ENCODE measurements around the gene TNKS1BP1.

TNKS1BP1 gene

GRCh38 chr11:57349491-57350274, 24.9 kb upstream of the TNKS1BP1 start:
- no peaks in the 10 kb centered on the region for H3K36me3 ChIP-seq (replicated peaks)
- no peak for DNase-seq
- peak overlapping the region; percentile 15 for H3K4me3 ChIP-seq (ENCODE audit: low read depth, low read length)
- no peak overlapping the region for H3K27ac ChIP-seq
- in situ Hi-C loops (cut with HindIII; ENCODE audit: low pct_ligation_motif_present, low sequenced_read_pairs): no loop called here
- peak; percentile 92 for TF ChIP-seq CTCF (IDR thresholded peaks at IDR 0.05; ENCODE audit: low read depth, low read length, missing control alignments)
- H3K27me3 ChIP-seq (replicated peaks): no peaks in the 10 kb centered on the region

GRCh38 chr11:57348636-57349313, 24.0 kb upstream of the TNKS1BP1 start:
- DNase-seq: no peak
- Histone ChIP-seq H3K27me3 (replicated peaks) (no peaks in the 10 kb centered on the region), H3K4me3 (ENCODE audit: low read depth, low read length) (no peak overlapping the region), H3K27ac (no peak overlapping the region), H3K36me3 (replicated peaks) (no peaks in the 10 kb centered on the region)
- TF ChIP-seq CTCF (IDR thresholded peaks at IDR 0.05; ENCODE audit: low read depth, low read length, missing control alignments): no peak
- in situ Hi-C loops (cut with HindIII; ENCODE audit: low pct_ligation_motif_present, low sequenced_read_pairs): no loop called here

- in situ Hi-C loops (cut with HindIII; ENCODE audit: low pct_ligation_motif_present, low sequenced_read_pairs): no loop called here
- TF ChIP-seq CTCF (IDR thresholded peaks at IDR 0.05; ENCODE audit: low read depth, low read length, missing control alignments): no peak
These were observed 23.3 kb upstream of the TNKS1BP1 start for GRCh38 chr11:57348052-57348451.

GRCh38 chr11:57347336-57347735, 22.6 kb upstream of the TNKS1BP1 start:
- TF ChIP-seq CTCF (IDR thresholded peaks at IDR 0.05; ENCODE audit: low read depth, low read length, missing control alignments): no peak
- H3K27ac ChIP-seq: no peak overlapping the region
- no peak for DNase-seq
- in situ Hi-C loops (cut with HindIII; ENCODE audit: low pct_ligation_motif_present, low sequenced_read_pairs): no loop called here
- H3K27me3 ChIP-seq (replicated peaks): no peaks in the 10 kb centered on the region
- H3K36me3 ChIP-seq (replicated peaks): no peaks in the 10 kb centered on the region
- H3K4me3 ChIP-seq (ENCODE audit: low read depth, low read length): no peak overlapping the region

More at GRCh38 chr11:57348052-57348451, 23.3 kb upstream of the TNKS1BP1 start:
- H3K4me3 ChIP-seq (ENCODE audit: low read depth, low read length): no peak overlapping the region
- no peaks in the 10 kb centered on the region for H3K36me3 ChIP-seq (replicated peaks)
- no peaks in the 10 kb centered on the region for H3K27me3 ChIP-seq (replicated peaks)
- no peak for DNase-seq
- no peak overlapping the region for H3K27ac ChIP-seq

- peak; percentile 63 for DNase-seq
- H3K4me3 ChIP-seq (ENCODE audit: low read depth, low read length): no peak overlapping the region
- H3K27me3 ChIP-seq (replicated peaks): no peaks in the 10 kb centered on the region
- peak; percentile 75 for TF ChIP-seq CTCF (IDR thresholded peaks at IDR 0.05; ENCODE audit: low read depth, low read length, missing control alignments)
- H3K27ac ChIP-seq: no peak overlapping the region
- in situ Hi-C loops (cut with HindIII; ENCODE audit: low pct_ligation_motif_present, low sequenced_read_pairs): no loop called here
- H3K36me3 ChIP-seq (replicated peaks): no peaks in the 10 kb centered on the region
These were observed 20.9 kb upstream of the TNKS1BP1 start for GRCh38 chr11:57345555-57346211.

Data from brain microvascular endothelial cell (primary cell).